ENCODE results near the gene ELANE.

Gene ELANE

GRCh38 chr19:852136-853013, at the start of gene ELANE:
TSS of gene ELANE (plus strand) at chr19:852303. CDS start at chr19:852329, 26 bp downstream.
- no peak for DNase-seq

DNA sequence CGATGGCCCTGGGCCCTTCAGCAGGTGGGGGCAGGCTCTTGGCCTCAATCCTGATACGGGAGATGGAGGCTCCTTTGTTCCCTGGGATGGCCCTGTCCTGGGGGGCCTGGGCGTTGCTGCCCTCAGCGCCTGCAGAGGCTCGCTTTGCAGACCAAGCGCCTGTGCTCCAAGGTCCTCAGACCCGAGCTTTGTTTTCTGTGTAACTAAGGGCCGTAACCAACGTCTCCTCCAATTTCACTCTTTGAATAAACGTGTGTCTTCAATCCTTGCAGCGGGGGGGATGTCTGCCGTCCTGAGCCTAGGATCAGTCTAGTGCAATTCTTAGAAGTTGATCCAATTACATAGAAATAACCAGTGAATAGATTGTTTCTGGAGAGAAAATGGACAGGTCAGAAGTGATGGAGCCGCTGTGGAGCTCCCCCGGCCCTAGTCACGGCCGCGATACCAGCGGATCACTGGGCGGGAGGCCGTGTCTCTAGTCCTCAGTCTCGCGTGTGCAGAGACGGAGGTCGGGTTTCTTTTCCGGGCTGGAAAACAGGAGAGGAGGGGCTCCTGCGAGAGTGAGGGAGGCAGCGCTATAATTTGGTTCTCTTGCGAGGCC, 49.5 kb upstream of the ELANE start:
- DNase-seq: no peak

GRCh38 chr19:803099-803561, 49.0 kb upstream of the ELANE start:
- no peak for DNase-seq

DNA sequence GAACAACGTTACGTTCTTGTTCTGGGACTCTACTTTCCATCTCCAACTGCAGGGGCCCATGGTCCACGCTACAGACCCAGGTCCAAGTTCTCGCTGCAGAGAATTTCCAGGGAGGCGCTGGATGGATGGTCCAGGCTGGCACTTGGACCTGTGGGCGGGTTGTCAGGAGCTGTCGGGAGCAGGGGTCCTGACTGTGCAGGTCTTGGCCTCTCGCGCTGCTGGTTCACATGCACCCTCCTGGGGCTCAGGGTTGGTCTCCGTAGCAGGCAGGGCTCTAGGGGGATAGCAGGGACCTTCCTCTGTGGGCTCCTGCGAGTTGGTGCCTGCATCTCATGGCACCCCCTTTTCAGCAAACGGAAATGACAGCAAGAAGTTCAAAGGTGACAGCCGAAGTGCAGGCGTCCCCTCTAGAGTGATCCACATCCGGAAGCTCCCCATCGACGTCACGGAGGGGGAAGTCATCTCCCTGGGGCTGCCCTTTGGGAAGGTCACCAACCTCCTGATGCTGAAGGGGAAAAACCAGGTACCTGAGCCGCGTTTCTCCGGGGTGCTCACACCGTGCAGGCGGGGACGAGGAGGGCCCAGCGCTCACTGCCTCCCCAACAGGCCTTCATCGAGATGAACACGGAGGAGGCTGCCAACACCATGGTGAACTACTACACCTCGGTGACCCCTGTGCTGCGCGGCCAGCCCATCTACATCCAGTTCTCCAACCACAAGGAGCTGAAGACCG, 48.3 kb upstream of the ELANE start:
- DNase-seq: no peak

DNA sequence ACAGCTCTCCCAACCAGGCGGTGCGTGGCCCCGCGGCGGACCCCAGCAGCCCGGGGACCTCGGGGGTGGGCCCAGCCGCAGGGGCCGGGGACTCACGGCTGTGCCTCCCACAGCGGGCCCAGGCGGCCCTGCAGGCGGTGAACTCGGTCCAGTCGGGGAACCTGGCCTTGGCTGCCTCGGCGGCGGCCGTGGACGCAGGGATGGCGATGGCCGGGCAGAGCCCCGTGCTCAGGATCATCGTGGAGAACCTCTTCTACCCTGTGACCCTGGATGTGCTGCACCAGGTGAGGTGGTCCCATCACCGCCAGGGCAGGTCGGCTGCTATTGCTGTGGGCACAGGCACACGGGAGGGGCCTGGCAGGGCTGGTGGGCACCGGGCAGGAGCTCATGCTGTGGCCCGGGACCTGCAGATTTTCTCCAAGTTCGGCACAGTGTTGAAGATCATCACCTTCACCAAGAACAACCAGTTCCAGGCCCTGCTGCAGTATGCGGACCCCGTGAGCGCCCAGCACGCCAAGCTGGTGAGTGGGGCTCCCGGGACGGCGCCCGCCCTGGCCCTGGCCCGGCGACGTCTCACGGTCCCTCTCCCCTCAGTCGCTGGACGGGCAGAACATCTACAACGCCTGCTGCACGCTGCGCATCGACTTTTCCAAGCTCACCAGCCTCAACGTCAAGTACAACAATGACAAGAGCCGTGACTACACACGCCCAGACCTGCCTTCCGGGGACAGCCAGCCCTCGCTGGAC, 47.5 kb upstream of the ELANE start:
- no peak for DNase-seq

DNA sequence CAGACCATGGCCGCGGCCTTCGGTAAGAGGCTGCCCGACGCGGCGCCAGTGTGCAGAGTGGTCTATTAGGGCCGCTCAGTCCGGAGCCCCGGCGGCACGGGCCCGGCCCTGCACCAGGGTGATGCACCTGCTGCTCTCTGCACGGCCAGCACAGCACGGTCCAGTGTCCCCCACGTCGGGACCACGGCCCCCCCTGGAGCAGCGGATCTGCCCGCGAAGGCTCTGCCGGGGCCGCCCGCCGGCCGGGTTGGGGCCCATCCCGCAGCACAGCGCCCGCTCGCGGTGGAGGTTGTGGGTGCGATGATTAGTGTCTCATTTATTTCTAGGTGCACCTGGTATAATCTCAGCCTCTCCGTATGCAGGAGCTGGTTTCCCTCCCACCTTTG, 46.9 kb upstream of the ELANE start:
- DNase-seq: no peak

GRCh38 chr19:805600-806550, 46.2 kb upstream of the ELANE start:
- no peak for DNase-seq

DNA sequence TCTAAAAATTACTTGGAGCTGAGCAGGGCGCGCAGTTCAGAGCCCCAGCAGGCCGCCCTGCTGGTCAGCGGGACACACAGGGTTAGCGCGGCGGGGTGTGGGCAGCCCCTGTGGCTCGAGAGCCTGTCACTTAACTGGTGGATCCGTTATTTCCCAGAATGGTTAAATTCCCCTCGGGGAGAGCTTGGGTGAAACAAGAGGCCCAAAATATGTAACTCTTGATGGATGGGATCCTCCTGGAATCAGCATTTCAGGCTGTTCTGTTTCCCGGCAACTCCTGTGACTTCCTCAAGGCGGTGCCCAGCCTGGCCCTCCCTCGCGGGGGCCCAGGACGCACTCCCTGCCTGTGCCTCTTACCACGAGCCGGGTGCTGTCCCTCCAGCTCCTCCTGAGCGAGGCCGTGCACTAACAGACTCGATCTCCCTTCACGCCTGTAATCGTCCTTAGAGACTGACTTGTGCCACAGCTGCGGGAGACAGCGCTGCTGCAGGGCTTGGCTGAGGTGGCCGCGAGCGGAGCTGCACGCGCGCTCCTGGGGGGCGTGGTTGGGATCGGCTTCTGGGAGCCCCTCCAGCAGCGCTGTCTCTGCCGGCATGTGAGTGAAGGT, 45.2 kb upstream of the ELANE start:
- no peak for DNase-seq

DNA sequence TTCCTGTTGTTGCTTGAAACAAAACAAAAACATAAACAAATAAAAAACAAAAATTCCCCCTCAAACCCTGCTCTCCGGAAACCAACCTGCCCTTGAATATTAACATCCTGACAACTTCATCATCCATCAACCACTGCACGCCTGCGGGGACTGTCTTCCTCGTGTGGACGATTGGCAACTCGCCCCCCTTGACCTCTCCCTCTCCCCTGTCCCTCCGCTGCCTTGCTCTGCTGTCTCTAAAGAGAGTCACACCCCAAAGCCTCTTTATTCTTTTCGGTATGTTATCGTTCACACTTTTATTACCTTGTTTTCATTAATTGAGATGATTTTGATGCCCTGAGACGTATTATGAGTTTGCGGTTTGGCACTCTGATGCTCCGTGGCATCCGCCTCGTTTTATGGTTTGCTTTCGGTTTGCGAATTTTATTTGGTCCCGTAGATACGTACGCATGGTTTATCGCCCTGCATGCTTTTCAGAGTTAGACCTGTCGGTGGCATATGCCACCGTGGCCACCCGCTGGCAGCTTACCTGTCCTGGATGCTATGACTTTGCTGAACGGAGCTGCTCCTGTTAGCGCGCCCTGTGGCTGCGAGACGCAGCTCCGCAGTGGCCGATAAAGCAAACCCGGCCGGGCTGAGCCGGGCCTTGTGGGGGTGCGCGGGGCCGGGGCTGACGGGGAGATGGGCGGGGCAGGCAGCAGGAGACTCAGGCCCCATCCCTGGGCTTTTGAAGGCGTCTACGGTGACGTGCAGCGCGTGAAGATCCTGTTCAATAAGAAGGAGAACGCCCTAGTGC, 44.3 kb upstream of the ELANE start:
- no peak for DNase-seq

- no peak for DNase-seq
Measured at GRCh38 chr19:808423-808775, 43.7 kb upstream of the ELANE start.

- no peak for DNase-seq
Measured at GRCh38 chr19:810077-810855, 41.8 kb upstream of the ELANE start.

DNA sequence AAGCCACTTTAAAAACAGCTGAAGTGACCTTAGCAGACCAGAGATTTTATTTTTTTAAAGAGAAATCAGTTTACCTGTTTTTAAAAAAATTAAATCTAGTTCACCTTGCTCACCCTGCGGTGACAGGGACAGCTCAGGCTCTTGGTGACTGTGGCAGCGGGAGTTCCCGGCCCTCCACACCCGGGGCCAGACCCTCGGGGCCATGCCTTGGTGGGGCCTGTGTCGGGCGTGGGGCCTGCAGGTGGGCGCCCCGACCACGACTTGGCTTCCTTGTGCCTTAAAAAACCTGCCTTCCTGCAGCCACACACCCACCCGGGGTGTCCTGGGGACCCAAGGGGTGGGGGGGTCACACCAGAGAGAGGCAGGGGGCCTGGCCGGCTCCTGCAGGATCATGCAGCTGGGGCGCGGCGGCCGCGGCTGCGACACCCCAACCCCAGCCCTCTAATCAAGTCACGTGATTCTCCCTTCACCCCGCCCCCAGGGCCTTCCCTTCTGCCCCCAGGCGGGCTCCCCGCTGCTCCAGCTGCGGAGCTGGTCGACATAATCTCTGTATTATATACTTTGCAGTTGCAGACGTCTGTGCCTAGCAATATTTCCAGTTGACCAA, 41.1 kb upstream of the ELANE start:
- no peak for DNase-seq

- no peak for DNase-seq
Measured at GRCh38 chr19:811506-812048, 40.5 kb upstream of the ELANE start.

GRCh38 chr19:812049-812746, 39.9 kb upstream of the ELANE start:
- DNase-seq: no peak

GRCh38 chr19:812747-813218, 39.3 kb upstream of the ELANE start:
- DNase-seq: no peak

- DNase-seq: no peak
Measured at GRCh38 chr19:813219-814151, 38.6 kb upstream of the ELANE start.
